OCI-LY7 (cell line): ENCODE results near the gene PDIA2. TPM values are rescaled to one million over a fixed set of nuclear protein-coding genes. Genes with fewer than 3 reads are reported as not detected.

Experiments used
- BruUV-seq: library from RNA; stranded (reverse); fragments of 400-500 nt; replicated peaks from 2 replicates; lab custom pipeline; 2021; lab: Mats Ljungman, UMichigan
- CTCF ChIA-PET: fragments of 300-600 bp; sonication (Branson Sonifier 250); formaldehyde crosslinking; loops from one replicate; lab custom pipeline; 2022; ENCODE audit warnings: antibody characterized with exemption; ENCODE audit not compliant: unreplicated experiment; lab: Charles Lee
- POLR2A ChIA-PET: fragments of 300-600 bp; sonication (Branson Sonifier 250); formaldehyde crosslinking; loops from one replicate; lab custom pipeline; 2022; ENCODE audit warnings: antibody characterized with exemption; lab: Charles Lee
- DNase-seq: peaks from one replicate; pipeline ENCODE4 v3.0.0-alpha.2; 2015; ENCODE audit warnings: low spot score
- H2AFZ ChIP-seq: fragments of 200-600 bp; sonication (generic), shearing (Covaris generic); 2 replicates; pipeline ENCODE4 v1.6.1; 2014; ENCODE audit warnings: mild to moderate bottlenecking, antibody characterized with exemption, low read length, moderate library complexity
- H3K27ac ChIP-seq: fragments of 200-600 bp; sonication (generic); 2 replicates; pipeline ENCODE4 v1.5.1; 2014; ENCODE audit warnings: mixed run types, low read depth, mild to moderate bottlenecking, moderate library complexity, low read length, inconsistent platforms; ENCODE audit not compliant: poor library complexity, severe bottlenecking
- H3K36me3 ChIP-seq: fragments of 200-600 bp; sonication (generic); 2 replicates; pipeline ENCODE4 v1.6.1; 2014; ENCODE audit warnings: mild to moderate bottlenecking, antibody characterized with exemption, low read length, moderate library complexity, mixed read lengths; ENCODE audit not compliant: insufficient read depth
- H3K4me1 ChIP-seq: fragments of 200-600 bp; sonication (generic); 2 replicates; pipeline ENCODE4 v1.5.1; 2014; ENCODE audit warnings: mild to moderate bottlenecking, low read length; ENCODE audit not compliant: insufficient read depth, poor library complexity, severe bottlenecking
- H3K4me2 ChIP-seq: fragments of 200-600 bp; sonication (generic); 2 replicates; pipeline ENCODE4 v1.6.1; 2014; ENCODE audit warnings: mild to moderate bottlenecking, low read length
- H3K4me3 ChIP-seq: fragments of 200-600 bp; sonication (generic); 2 replicates; pipeline ENCODE4 v1.5.1; 2014; ENCODE audit warnings: mild to moderate bottlenecking, low read depth, low read length; ENCODE audit not compliant: poor library complexity, severe bottlenecking
- H3K79me2 ChIP-seq: fragments of 200-600 bp; sonication (generic); 2 replicates; pipeline ENCODE4 v1.6.1; 2016; ENCODE audit warnings: low read depth, mild to moderate bottlenecking, low read length, moderate library complexity, mixed read lengths; ENCODE audit not compliant: insufficient read depth
- H3K9me2 ChIP-seq: fragments of 200-600 bp; sonication (generic); 2 replicates; pipeline ENCODE4 v1.6.1; 2016; ENCODE audit warnings: mild to moderate bottlenecking, low read length, mixed read lengths; ENCODE audit not compliant: insufficient read depth
- H3K9me3 ChIP-seq: fragments of 200-600 bp; sonication (generic); 2 replicates; pipeline ENCODE4 v1.6.1; 2014; ENCODE audit warnings: mild to moderate bottlenecking, mixed run types, low read length, mixed read lengths
- H4K20me1 ChIP-seq: fragments of 200-600 bp; sonication (generic); 2 replicates; pipeline ENCODE4 v1.6.1; 2014; ENCODE audit warnings: mild to moderate bottlenecking, antibody characterized with exemption, low read length, moderate library complexity, mixed read lengths; ENCODE audit not compliant: insufficient read depth
- CTCF ChIP-seq: fragments of 200-600 bp; sonication (generic); conservative IDR thresholded peaks from 2 replicates; pipeline ENCODE4 v1.5.1; 2014; ENCODE audit warnings: mild to moderate bottlenecking, antibody characterized with exemption, low read length, moderate library complexity, mixed read lengths
- EZH2phosphoT487 ChIP-seq: fragments of 200-600 bp; sonication (generic); IDR thresholded peaks from 2 replicates; pipeline ENCODE4 v1.6.1; 2018; ENCODE audit warnings: low read depth, borderline replicate concordance, mild to moderate bottlenecking, mixed run types, antibody characterized with exemption, low read length, moderate library complexity, mixed read lengths
- intact Hi-C: fragments of 100-400 bp; cut with micrococcal nuclease; formaldehyde crosslinking; loops from one replicate; pipeline ENCODE4 v1.10.0; 2022; ENCODE audit not compliant: unreplicated experiment
- total RNA-seq, 2 experiments: library from RNA; depleted of rRNA in 1 of 2; stranded (reverse); fragments of >200 nt in 1 of 2; shearing (Covaris generic) in 1 of 2; gene quantifications; 2 replicates each; pipeline ENCODE4 v1.2.3, GENCODE V29; 2014 to 2022

PDIA2 gene
- total RNA-seq, 2 experiments from 2014 or later: not detected

GRCh38 chr16:249431-249830 lies 33.5 kb upstream of the PDIA2 start:
- no peak overlapping the region for H2AFZ ChIP-seq
- H3K79me2 ChIP-seq: no peaks in the 10 kb centered on the region
- H3K4me3 ChIP-seq: no peak overlapping the region
- H3K4me1 ChIP-seq: no peaks in the 10 kb centered on the region
- H4K20me1 ChIP-seq: no peaks in the 10 kb centered on the region
- no peaks in the 10 kb centered on the region for H3K9me2 ChIP-seq
- POLR2A ChIA-PET: no interaction called here
- intact Hi-C loops: no loop called here
- H3K36me3 ChIP-seq: no peaks in the 10 kb centered on the region
- no peak for DNase-seq
- CTCF ChIA-PET: no interaction called here
- H3K9me3 ChIP-seq: no peaks in the 10 kb centered on the region
- TF ChIP-seq CTCF: no peak
- TF ChIP-seq EZH2phosphoT487: no peak
- no peak overlapping the region for H3K4me2 ChIP-seq
- H3K27ac ChIP-seq: no peak overlapping the region
- BruUV-seq: no TSS peak

GRCh38 chr16:252366-253337 lies 30.3 kb upstream of the PDIA2 start:
- Histone ChIP-seq H3K4me3 (no peak overlapping the region), H2AFZ (no peak overlapping the region), H3K9me3 (no peaks in the 10 kb centered on the region), H4K20me1 (no peaks in the 10 kb centered on the region), H3K27ac (no peak overlapping the region), H3K36me3 (no peaks in the 10 kb centered on the region), H3K9me2 (no peaks in the 10 kb centered on the region), H3K4me2 (no peak overlapping the region), H3K4me1 (no peaks in the 10 kb centered on the region), H3K79me2 (no peaks in the 10 kb centered on the region)
- TF ChIP-seq CTCF (no peak), EZH2phosphoT487 (no peak)
- ChIA-PET POLR2A (no interaction called here), CTCF (no interaction called here)
- DNase-seq: no peak
- intact Hi-C loops: no loop called here
- no TSS peak for BruUV-seq

GRCh38 chr16:253833-254232 lies 29.1 kb upstream of the PDIA2 start:
- no TSS peak for BruUV-seq
- Histone ChIP-seq H3K4me3 (no peak overlapping the region), H3K79me2 (no peaks in the 10 kb centered on the region), H3K36me3 (no peaks in the 10 kb centered on the region), H3K4me1 (no peaks in the 10 kb centered on the region), H3K4me2 (no peak overlapping the region), H3K9me3 (no peaks in the 10 kb centered on the region), H2AFZ (no peak overlapping the region), H3K27ac (no peak overlapping the region), H4K20me1 (no peaks in the 10 kb centered on the region), H3K9me2 (no peaks in the 10 kb centered on the region)
- no peak for DNase-seq
- POLR2A ChIA-PET: no interaction called here
- TF ChIP-seq EZH2phosphoT487: no peak
- TF ChIP-seq CTCF: no peak
- CTCF ChIA-PET: interaction anchor here (0.6 kb wide), 1 partner anchor 162 kb away, joined by 4 read pairs; no protein-coding TSS in a partner anchor
- intact Hi-C loops: no loop called here
